B cell (primary cell): Measurements from ENCODE around the gene EFR3B. TPM values are rescaled to one million over a fixed set of nuclear protein-coding genes. Genes with fewer than 3 reads are reported as not detected.
"Not testable (repeated sequence)": the region's sequence is repeated elsewhere in the genome, so short reads cannot be mapped to it uniquely, and the experiment has no call there.

Experiments used
- ATAC-seq: fragments of 200-7000 bp; cut with Tn5 transposase; one replicate; pipeline ENCODE4 v1.10.0; 2021; ENCODE audit warnings: low read depth, mild to moderate bottlenecking, moderate number of reproducible peaks, moderate library complexity
- CTCF ChIA-PET: fragments of 350-600 bp; sonication (Branson Sonifier 250); formaldehyde crosslinking; loops from one replicate; lab custom pipeline; 2021; ENCODE audit warnings: antibody characterized with exemption, inconsistent platforms; lab: Charles Lee
- POLR2A ChIA-PET: fragments of 350-600 bp; sonication (Branson Sonifier 250); formaldehyde crosslinking; loops from one replicate; lab custom pipeline; 2021; ENCODE audit warnings: antibody characterized with exemption; lab: Charles Lee
- DNase-seq: peaks from one replicate; pipeline ENCODE4 v3.0.0; 2013
- H2AFZ ChIP-seq: 2 replicates; pipeline ENCODE4 v1.6.1; 2012; ENCODE audit warnings: mild to moderate bottlenecking, low read depth, low read length; ENCODE audit not compliant: insufficient read depth, poor library complexity, severe bottlenecking
- H3K27ac ChIP-seq, 2 donors: 1 replicate in 1 of 2; 2 replicates in 1 of 2; pipeline ENCODE4 v1.5.1; 2012 to 2013; ENCODE audit warnings: low read length in 2 of 2, mild to moderate bottlenecking in 2 of 2, moderate library complexity in 1 of 2
- H3K27me3 ChIP-seq, 4 experiments: fragments of 200-600 bp in 1 of 4; sonication (generic) in 1 of 4; replicated peaks in 1 of 4; 1 replicate in 2 of 4; 2 replicates in 2 of 4; pipeline versions ENCODE4 v1.6.1 to v1.7.0; 2013 to 2016; ENCODE audit warnings: low read length in 3 of 4, mild to moderate bottlenecking in 2 of 4, mixed read lengths in 1 of 4, moderate library complexity in 1 of 4; ENCODE audit not compliant: insufficient read depth in 4 of 4, control insufficient read depth in 3 of 4; ENCODE audit errors: control extremely low read depth in 1 of 4
- H3K36me3 ChIP-seq, 2 experiments: replicated peaks in 1 of 2; 1 replicate in 1 of 2; 2 replicates in 1 of 2; pipeline versions ENCODE4 v1.6.1 to v1.7.1; 2013; ENCODE audit warnings: low read length in 1 of 2; ENCODE audit not compliant: insufficient read depth in 2 of 2, control insufficient read depth in 1 of 2; ENCODE audit errors: control extremely low read depth in 1 of 2, extremely low read depth in 1 of 2
- H3K4me1 ChIP-seq, 2 donors: fragments of 200-600 bp in 1 of 2; sonication (generic) in 1 of 2; 1 replicate in 1 of 2; 2 replicates in 1 of 2; pipeline versions ENCODE4 v1.5.1 to v1.6.1; 2013 to 2017; ENCODE audit warnings: low read length in 2 of 2; ENCODE audit not compliant: control insufficient read depth in 2 of 2, insufficient read depth in 2 of 2
- H3K4me2 ChIP-seq: replicated peaks from 2 replicates; pipeline ENCODE3; 2012; ENCODE audit warnings: mild to moderate bottlenecking, low read depth, low read length; ENCODE audit not compliant: poor library complexity, severe bottlenecking
- H3K4me3 ChIP-seq, 5 experiments: fragments of 200-600 bp in 1 of 5; sonication (generic) in 1 of 5; 1 replicate in 3 of 5; 2 replicates in 2 of 5; pipeline versions ENCODE4 v1.5.1 to v1.7.0; 2011 to 2016; ENCODE audit warnings: low read length in 4 of 5, mild to moderate bottlenecking in 4 of 5, low read depth in 2 of 5, control low read depth in 1 of 5, moderate library complexity in 1 of 5; ENCODE audit not compliant: insufficient read depth in 1 of 5; ENCODE audit errors: control extremely low read depth in 1 of 5, extremely low read depth in 1 of 5
- H3K79me2 ChIP-seq: fragments of 200-600 bp; sonication (generic); one replicate; pipeline ENCODE4 v1.6.0; 2016; ENCODE audit warnings: low read length; ENCODE audit not compliant: control insufficient read depth, insufficient read depth
- H3K9ac ChIP-seq: fragments of 200-600 bp; sonication (generic); 2 replicates; pipeline ENCODE4 v1.6.1; 2017; ENCODE audit warnings: mild to moderate bottlenecking, low read length, moderate library complexity
- H3K9me3 ChIP-seq, 3 donors: one replicate each; pipeline versions ENCODE4 v1.6.1 to v1.7.1; 2013; ENCODE audit warnings: low read length in 2 of 3; ENCODE audit not compliant: control insufficient read depth in 2 of 3, insufficient read depth in 1 of 3; ENCODE audit errors: control extremely low read depth in 1 of 3
- H4K20me1 ChIP-seq: 2 replicates; pipeline ENCODE4 v1.6.0; 2012; ENCODE audit warnings: mild to moderate bottlenecking, low read length; ENCODE audit not compliant: insufficient read depth, control insufficient read depth, poor library complexity, severe bottlenecking
- H3K27ac Mint-ChIP-seq: one replicate; pipeline ENCODE4 v1.8.0; 2021; ENCODE audit warnings: mixed read lengths
- H3K27me3 Mint-ChIP-seq: one replicate; pipeline ENCODE4 v1.8.0; 2021; ENCODE audit warnings: mixed read lengths
- H3K4me1 Mint-ChIP-seq: one replicate; pipeline ENCODE4 v1.8.0; 2021; ENCODE audit warnings: mixed read lengths
- H3K4me3 Mint-ChIP-seq: one replicate; pipeline ENCODE4 v1.8.0; 2021; ENCODE audit warnings: mixed read lengths
- H3K9me3 Mint-ChIP-seq: one replicate; pipeline ENCODE4 v1.8.0; 2022; ENCODE audit warnings: mixed read lengths; ENCODE audit not compliant: insufficient read depth
- CTCF ChIP-seq: fragments of 200-600 bp; IDR thresholded peaks from one replicate; pipeline ENCODE4 v1.8.0; 2022; ENCODE audit warnings: antibody characterized with exemption, mild to moderate bottlenecking
- EZH2 ChIP-seq: IDR thresholded peaks from 2 replicates; pipeline ENCODE4 v1.6.1; 2012; ENCODE audit warnings: borderline replicate concordance, low read depth, mild to moderate bottlenecking, moderate library complexity, low read length; ENCODE audit not compliant: insufficient read depth, poor library complexity, severe bottlenecking
- WGBS: methylation state at CpG from one replicate; pipeline ENCODE4 v1.1.5; 2013; ENCODE audit warnings: missing lambda C conversion rate; ENCODE audit not compliant: insufficient coverage; 5-methylcytosine and 5-hydroxymethylcytosine counted together
- intact Hi-C: fragments of 100-400 bp; cut with micrococcal nuclease; formaldehyde crosslinking; loops from one replicate; pipeline ENCODE4 v1.10.0; 2022
- polyA plus RNA-seq: library from polyadenylated mRNA; depleted of rRNA; stranded (reverse); fragments of >200 nt; gene quantifications from 2 replicates; pipeline ENCODE4 v1.2.3, GENCODE V29; 2012
- total RNA-seq, 2 donors: library from RNA; stranded (reverse); fragments of 120-200 nt in 1 of 2; gene quantifications; 1 replicate in 1 of 2; 2 replicates in 1 of 2; pipeline versions ENCODE4 v1.2.3 to v1.2.4, GENCODE V29; 2013 to 2022

Gene EFR3B
- total and polyA plus RNA-seq, 2 donors (not counting 1 experiment from before 2014, with no cell fraction given), result 0.15 TPM; not detected in 1

GRCh38 chr2:25146896-25147295, 105.0 kb downstream of the EFR3B start:
- H3K27me3 Mint-ChIP-seq, result no peaks in the 10 kb centered on the region
- H3K4me1 ChIP-seq, result no peaks in the 10 kb centered on the region
- no peak overlapping the region for H3K4me3 Mint-ChIP-seq
- DNase-seq, result no peak
- no peak overlapping the region for H3K27ac Mint-ChIP-seq
- no peak overlapping the region for H3K9ac ChIP-seq
- H3K9me3 Mint-ChIP-seq, result no peaks in the 10 kb centered on the region
- H3K27me3 ChIP-seq, result peaks cover 0 to 2% (median 0%) of the 10 kb centered on the region in 4 experiments
- H3K27ac ChIP-seq, result no peak overlapping the region
- no peaks in the 10 kb centered on the region for H3K4me1 Mint-ChIP-seq
- H3K4me3 ChIP-seq, result no peak overlapping the region
- no peaks in the 10 kb centered on the region for H3K36me3 ChIP-seq
- H2AFZ ChIP-seq, result no peak overlapping the region
- 98% methylated on average over 8 of the region's 10 CpGs for WGBS
- H4K20me1 ChIP-seq, result no peaks in the 10 kb centered on the region
- CTCF ChIA-PET, result no interaction called here
- TF ChIP-seq EZH2 (no peak), CTCF (no peak)
- POLR2A ChIA-PET, result no interaction called here
- no peaks in the 10 kb centered on the region for H3K79me2 ChIP-seq
- no peak overlapping the region for H3K4me2 ChIP-seq
- no peaks in the 10 kb centered on the region for H3K9me3 ChIP-seq
- intact Hi-C loops, result no loop called here
- ATAC-seq, result no peak

GRCh38 chr2:25149646-25150045, 107.8 kb downstream of the EFR3B start:
- ATAC-seq (no peak), DNase-seq (no peak)
- H3K4me1 ChIP-seq, result no peaks in the 10 kb centered on the region
- WGBS, result 89% methylated on average over 4 of the region's 6 CpGs
- H4K20me1 ChIP-seq, result no peaks in the 10 kb centered on the region
- no peaks in the 10 kb centered on the region for H3K4me1 Mint-ChIP-seq
- no peaks in the 10 kb centered on the region for H3K36me3 ChIP-seq
- no peak for TF ChIP-seq EZH2
- no peak for TF ChIP-seq CTCF
- H3K9ac ChIP-seq, result no peak overlapping the region
- CTCF ChIA-PET, result no interaction called here
- no peak overlapping the region for H3K4me3 ChIP-seq
- intact Hi-C loops, result no loop called here
- no peak overlapping the region for H2AFZ ChIP-seq
- H3K4me3 Mint-ChIP-seq, result no peak overlapping the region
- H3K9me3 Mint-ChIP-seq, result no peaks in the 10 kb centered on the region
- no peaks in the 10 kb centered on the region for H3K79me2 ChIP-seq
- H3K4me2 ChIP-seq, result no peak overlapping the region
- H3K9me3 ChIP-seq, result no peaks in the 10 kb centered on the region
- H3K27me3 ChIP-seq, result peaks cover 0 to 2% (median 0%) of the 10 kb centered on the region in 4 experiments
- H3K27ac Mint-ChIP-seq, result no peak overlapping the region
- no peaks in the 10 kb centered on the region for H3K27me3 Mint-ChIP-seq
- no peak overlapping the region for H3K27ac ChIP-seq
- POLR2A ChIA-PET, result no interaction called here

- CTCF ChIA-PET, POLR2A ChIA-PET, H3K4me2 ChIP-seq, H3K27ac ChIP-seq, H3K27ac Mint-ChIP-seq, H3K4me3 Mint-ChIP-seq, H3K9me3 Mint-ChIP-seq, H3K4me3 ChIP-seq, H3K9ac ChIP-seq, H3K4me1 Mint-ChIP-seq, H3K27me3 Mint-ChIP-seq, H3K79me2 ChIP-seq, DNase-seq, H3K4me1 ChIP-seq, H3K27me3 ChIP-seq, H3K9me3 ChIP-seq, H4K20me1 ChIP-seq, ATAC-seq, H3K36me3 ChIP-seq, H2AFZ ChIP-seq, intact Hi-C loops: not testable (repeated sequence)
- no CpG with 5 or more reads among the region's 5 CpGs for WGBS
These were observed 109.1 kb downstream of the EFR3B start for GRCh38 chr2:25150993-25151392.
